SU-DHL-6 (cell line): ENCODE data around the gene IL3.

Source experiments
- EZH2phosphoT487 ChIP-seq: fragments of 200-600 bp; sonication (generic), shearing (Covaris generic); conservative IDR thresholded peaks from 2 replicates; pipeline ENCODE4 v1.6.1; 2018; ENCODE audit warnings: mild to moderate bottlenecking, antibody characterized with exemption, low read length, moderate library complexity, mixed read lengths
- TF ChIP-seq, protein P1 (sequence below): fragments of 200-600 bp; sonication (generic); IDR thresholded peaks from one replicate; pipeline ENCODE4 v1.5.1; 2017; ENCODE audit warnings: antibody characterized with exemption, mild to moderate bottlenecking, low read length, moderate library complexity; ENCODE audit not compliant: insufficient read depth, poor library complexity, severe bottlenecking

DNA sequence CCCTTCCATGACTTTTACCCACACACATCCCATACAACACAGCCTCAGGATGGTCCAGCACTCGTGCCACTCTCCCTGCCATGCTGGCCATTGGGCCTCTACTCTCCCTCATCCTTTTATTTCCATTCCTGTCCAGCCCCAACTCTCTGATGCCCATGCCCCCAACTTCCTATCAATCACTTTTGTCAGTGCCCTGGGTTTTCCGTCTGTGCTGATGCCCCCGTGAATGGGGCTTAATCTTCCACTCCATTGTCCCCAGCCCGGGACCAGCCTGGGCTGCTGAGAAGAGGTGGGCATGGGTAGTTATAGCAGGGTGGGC, 36.4 kb upstream of the IL3 start:
- TF ChIP-seq, protein P1, sequence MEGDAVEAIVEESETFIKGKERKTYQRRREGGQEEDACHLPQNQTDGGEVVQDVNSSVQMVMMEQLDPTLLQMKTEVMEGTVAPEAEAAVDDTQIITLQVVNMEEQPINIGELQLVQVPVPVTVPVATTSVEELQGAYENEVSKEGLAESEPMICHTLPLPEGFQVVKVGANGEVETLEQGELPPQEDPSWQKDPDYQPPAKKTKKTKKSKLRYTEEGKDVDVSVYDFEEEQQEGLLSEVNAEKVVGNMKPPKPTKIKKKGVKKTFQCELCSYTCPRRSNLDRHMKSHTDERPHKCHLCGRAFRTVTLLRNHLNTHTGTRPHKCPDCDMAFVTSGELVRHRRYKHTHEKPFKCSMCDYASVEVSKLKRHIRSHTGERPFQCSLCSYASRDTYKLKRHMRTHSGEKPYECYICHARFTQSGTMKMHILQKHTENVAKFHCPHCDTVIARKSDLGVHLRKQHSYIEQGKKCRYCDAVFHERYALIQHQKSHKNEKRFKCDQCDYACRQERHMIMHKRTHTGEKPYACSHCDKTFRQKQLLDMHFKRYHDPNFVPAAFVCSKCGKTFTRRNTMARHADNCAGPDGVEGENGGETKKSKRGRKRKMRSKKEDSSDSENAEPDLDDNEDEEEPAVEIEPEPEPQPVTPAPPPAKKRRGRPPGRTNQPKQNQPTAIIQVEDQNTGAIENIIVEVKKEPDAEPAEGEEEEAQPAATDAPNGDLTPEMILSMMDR = no peak
- TF ChIP-seq EZH2phosphoT487 = no peak
